A204.1 (cell line): ENCODE results near the gene FRMD3.

Source experiments
- FAIRE-seq: peaks from 2 replicates; lab custom pipeline; 2012; peaks lifted over from hg19 to GRCh38; lab: Jason Lieb, UNC

The FRMD3 gene

DNA sequence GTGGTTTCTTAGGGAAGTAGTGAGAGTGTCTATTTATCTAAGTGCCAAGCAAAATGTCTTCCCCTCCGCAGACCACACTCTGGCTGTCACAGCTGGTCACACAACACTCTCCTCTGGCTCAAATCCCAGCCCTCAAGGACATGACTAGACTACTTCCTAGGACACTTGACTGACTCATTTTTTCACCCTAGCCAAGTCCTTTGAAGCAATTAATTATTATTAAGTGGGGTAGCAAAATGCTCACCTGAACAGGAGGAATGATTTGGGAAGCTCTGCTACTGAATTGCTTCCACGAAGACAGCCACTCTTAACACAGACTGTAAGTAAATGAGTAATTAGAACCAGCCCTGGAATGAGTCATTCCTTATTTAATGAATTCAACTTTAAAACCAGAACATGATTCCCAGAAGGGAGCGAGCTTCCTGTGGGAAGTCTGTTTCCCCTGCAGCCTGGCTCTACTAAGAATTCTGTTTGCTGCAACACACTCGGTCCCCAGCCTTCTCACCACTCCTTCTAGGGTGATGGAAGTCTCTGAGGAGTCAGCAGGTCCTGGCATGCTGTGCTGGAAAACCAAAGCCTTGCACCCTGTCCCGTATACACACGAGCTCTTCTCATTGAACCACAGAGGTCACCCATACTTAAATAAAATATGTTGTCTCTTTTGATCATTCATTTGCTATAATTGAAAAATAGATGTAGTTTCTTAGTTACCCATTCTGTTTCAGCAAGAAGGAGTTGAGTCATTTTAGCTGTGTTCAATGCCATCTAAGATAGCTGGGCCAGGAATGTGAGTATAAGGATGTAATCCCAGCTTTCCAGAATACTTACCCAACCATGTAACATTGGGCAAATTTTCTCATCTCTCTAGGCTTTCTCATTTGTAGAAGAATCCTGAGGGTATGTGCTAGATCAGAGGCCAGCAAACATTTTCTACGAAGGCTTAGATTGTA lies 256.6 kb downstream of the FRMD3 start:
- FAIRE-seq = no peak

DNA sequence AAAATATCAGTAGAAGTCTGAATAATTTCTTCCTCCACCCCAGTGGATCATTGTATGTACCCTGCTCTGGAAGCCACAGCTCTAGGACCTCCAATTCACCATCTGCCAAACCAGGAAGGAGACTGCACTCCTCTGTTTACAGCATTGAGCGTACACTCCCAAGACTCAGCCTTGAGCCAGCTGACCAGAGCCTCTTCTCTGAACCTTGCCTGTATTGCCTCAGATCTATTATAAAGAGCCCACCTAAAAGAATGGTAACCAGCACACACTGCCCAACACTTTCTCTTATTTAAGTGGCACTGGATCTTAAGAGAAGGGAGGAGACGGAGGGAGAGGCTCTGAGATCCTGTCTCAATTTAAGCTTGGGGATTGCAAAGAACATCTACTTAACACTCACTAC lies 257.4 kb downstream of the FRMD3 start:
- no peak for FAIRE-seq

DNA sequence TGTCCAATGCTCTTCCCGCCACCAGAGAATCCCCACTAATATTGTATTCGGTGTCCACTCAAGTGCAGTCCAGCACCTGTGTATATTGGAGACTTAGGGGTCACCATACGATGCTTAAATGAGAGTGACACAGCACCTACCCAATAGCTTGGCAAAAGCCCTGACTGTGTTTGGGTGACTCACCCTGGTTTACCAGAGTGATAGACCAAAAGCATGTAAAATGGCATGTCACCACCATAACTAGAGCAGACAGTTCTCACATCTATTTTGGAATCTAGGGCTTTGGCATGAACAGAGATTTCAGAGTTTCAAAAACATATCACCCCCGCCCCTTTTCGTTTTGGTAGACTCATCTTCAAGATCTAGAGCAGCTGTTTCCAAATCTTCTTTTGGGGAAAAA lies 257.9 kb downstream of the FRMD3 start:
- FAIRE-seq = no peak

DNA sequence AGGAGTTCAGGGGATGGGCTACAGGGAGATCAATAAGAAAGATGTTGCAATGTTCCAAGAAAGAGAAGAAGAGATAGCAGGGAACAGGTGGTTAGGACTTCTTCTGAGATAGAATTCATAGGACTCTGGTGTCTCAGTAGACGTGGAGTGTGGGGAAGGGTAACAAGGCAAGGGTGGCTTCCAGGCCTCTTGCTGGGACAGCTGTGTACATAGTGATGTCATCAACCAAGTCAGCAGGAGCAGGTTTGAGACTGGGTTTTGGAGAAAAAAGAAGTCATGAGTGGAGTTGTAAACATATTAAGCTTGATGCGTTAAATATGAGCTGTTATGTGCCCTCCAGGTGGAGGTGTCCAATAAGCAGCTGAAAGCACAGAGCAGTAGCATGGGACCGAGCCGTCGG lies 263.4 kb downstream of the FRMD3 start:
- no peak for FAIRE-seq

DNA sequence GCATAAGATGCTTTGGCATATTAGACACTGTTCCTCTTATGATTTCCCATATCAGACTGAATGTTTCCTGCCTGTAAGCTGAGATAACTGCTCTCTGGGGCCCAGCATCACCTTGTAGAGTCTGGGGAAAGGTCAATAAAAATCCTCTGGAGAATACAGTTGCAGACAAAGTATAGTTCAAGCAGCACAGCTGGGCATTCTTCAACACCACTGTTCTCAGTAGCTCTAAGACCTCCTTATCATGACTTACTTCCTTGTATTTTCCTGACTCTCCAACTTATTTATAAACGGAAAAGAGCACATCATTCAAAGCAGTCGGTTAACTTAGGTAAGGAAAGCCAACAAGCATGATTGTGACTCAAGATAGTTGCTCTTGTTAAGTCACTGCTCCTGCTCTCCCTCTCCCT lies 266.5 kb downstream of the FRMD3 start:
- FAIRE-seq = no peak

DNA sequence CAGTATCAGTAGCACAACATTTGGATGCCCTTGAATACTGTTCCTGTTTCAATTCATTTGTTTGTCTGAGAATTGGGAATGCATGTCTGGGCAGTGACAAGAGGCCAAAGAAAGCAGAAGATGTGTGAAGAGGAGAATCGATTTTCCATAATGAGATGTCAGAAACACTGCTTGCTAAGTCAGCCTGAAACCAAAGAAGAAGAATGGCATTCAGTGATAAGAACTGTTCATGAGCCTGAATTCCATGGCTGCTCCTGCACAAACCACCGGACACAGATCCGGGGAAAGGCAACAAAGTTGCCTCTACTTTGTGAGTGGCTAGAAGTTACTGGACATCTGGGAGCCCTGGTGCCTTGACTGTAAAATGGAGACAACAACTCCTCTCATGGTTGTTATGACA lies 268.1 kb downstream of the FRMD3 start:
- no peak for FAIRE-seq

DNA sequence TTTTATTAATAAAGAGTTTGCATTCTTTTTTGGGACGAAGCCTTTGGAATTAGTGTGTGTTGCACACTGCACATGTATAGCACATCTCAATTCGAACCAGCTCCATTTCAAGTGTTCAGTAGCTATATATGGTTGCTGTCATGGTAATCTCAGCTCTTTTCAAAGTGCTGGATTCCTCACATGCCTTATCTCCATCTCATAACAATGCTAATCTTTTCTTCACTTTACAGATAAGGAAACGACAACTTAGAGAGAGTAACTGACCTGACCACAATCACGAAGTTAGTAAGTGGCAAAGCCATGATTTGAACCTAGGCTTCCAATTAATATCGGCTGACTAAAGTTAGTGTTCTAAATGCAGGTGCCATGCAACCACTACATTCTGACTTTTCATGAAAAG lies 270.5 kb downstream of the FRMD3 start:
- FAIRE-seq = no peak

DNA sequence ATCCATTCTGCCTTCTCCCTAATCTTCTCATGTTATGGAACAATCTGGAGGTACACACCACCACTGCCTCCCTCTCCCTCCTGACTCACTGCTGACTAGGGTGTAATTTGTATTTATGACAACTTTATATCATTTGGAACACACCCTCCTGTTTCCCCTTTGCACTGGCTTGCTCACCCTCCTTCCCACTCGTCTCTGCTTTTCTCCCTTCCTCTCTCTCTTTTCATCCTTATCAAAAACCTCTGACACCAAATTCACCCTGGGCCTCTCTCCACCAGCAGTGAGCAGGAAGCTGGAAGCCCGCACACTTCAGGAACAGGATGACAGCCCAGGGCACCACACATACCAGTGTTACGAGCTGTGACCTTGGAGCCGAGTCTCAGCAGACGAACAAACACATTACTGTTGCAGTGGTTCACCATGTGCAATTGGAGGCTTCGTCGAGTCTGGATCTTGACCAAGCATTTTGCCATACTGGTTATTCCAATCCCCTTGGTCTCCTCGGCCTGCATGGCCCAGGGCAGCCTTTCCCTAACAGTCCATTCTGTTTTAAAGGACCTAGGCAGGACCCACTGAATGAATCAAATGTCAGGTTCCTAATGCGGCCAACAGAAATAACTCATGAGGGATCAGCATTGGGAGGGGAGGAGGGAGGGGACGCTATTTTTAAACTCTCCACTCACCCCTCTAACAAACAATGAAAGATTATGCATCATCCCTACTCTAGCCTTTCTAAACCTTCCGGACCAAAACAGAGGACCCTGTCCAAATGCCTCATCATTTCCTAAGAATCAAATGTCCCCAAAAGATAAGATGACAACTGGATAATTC lies 271.3 kb downstream of the FRMD3 start:
- no peak for FAIRE-seq

DNA sequence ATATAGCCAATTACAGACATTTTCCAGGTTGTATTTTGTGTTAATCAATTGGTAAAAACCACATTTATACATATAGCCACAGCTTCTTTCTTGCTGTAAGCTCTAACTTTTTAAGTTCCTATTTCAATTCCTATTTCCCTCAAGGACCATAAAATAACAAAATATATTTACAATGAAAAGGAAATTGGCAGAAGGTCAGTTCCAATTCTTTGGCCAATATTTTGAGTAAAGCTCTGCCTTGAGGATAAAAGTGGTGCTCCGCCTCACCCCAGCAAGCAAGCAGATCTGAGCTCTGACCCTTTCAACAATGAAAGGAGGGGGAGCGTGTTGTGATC lies 271.9 kb downstream of the FRMD3 start:
- FAIRE-seq = no peak

DNA sequence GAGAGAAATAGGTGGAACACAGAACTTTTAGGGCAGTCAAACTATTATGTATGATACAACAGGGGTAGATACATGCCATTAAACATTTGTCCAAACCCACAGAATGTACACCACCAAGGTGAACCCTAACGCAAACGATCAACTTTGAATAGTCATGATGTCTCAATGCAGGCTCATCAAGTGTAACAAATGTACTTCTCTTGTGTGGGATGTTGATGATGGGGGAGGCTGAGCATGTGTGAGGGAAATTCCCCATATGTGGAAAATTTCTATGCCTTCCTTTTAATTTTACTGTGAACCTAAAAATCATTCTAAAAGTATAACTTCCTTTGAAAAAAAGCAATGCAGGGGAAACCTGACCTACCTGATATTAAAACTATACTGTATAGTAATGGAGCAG lies 273.9 kb downstream of the FRMD3 start:
- no peak for FAIRE-seq

DNA sequence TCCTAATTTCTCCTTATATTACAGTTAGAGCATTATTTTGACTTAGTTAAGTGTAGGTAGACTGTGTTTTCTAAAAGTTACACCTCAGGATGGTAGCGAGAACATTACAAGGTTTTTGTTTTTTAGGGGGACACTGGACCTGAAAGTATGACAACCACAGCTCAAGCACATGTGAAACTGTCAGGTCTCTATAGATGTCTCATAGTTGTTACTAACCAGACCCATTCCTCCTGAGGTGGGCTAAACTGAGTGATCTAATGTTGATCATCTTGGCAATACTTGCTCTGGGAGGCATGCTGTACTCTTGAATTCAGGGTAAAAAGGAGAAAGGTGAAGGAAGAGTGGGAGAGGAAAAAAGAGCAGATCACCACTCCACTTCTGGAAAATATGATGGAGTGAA lies 278.6 kb downstream of the FRMD3 start:
- no peak for FAIRE-seq

DNA sequence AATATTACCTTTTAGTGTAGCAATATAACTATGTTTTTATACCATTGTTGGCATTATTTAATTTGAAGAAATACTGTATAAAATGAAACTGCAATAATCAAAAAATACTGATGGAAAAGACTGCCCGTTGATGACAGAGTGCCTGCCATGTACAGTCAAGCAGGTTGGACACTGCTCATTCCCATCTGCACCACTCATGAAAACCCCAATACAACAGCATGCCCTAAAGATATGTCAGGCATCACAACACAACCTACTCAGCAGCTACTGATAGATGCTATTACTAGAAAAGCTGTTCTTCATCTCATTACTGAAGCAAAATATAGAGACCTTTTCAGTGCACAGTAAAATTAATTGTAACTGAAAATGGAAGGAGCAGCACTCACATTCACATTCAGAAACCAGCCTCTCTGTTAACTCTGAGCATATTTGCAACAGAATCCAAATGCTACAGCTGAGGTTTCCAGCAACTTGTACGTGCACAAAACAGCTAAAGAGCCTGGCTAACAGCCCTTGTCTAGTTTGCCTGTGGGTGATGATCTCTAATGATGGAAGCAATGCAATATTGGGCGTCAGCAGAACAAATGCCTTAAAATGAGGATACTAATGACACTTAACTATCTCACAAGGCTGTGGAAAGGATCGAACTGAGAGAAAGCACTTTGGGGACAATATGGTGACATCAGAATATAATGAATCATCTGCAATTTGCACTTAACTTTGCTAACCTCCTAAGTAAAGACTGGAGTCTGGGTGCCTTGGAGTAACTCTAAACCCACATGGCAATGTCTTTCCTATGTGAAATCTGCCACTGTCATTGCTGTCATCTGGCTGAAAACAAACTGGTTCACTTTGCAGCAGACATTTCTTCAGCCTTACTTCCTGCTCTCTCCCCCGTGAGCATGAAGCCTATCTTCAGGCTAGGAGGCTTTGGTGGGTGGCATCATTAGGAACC lies 280.0 kb downstream of the FRMD3 start:
- no peak for FAIRE-seq

DNA sequence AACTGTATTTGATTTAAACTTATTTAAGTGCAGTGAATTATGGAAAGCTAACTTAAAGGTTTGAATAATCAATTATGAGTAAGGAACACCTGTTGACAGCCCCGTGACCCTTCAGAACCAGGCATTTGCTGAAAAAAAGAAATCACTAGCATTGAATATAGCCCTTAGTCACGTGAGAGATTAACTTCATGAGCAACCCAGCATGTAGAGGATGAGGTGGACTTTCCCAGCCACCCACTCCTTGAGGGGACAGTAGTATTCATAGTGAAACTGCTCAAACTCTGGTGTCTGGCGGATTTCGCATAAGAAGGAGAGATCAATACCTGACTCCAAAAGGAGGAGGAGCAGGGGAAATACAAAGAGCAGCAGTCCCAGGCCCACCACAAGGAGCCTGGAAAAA lies 290.5 kb downstream of the FRMD3 start:
- FAIRE-seq = no peak

DNA sequence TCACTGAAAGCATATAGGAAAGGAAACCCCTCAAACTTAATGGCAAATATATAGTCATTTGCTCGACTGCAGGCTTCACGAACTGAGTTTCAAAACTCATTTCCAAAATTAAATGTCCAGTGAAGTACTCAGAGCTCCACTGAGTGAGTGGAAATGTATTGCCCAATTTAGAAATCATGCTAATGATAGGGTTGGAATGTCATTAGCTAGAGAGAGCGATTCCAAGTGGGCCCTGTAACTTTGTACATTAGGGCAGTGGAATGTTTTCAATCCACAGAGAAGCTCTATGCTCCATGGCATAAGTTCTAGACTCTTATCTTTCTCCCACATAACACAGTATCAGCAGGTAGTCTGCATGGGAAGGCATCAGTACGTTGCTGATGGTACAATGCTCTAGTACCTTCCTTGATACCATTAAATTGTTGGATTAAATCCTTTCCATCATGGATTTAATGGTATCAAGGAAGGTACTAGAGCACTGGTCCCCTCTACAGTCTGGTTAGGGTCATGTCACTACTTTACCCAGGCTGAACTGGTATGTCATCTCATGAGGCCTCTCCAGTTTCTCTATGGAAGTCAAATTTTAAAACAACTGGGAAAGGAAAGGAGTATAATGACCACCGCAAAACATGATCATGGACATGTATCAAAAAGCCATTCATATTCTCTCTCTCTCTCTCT lies 292.1 kb downstream of the FRMD3 start:
- no peak for FAIRE-seq

DNA sequence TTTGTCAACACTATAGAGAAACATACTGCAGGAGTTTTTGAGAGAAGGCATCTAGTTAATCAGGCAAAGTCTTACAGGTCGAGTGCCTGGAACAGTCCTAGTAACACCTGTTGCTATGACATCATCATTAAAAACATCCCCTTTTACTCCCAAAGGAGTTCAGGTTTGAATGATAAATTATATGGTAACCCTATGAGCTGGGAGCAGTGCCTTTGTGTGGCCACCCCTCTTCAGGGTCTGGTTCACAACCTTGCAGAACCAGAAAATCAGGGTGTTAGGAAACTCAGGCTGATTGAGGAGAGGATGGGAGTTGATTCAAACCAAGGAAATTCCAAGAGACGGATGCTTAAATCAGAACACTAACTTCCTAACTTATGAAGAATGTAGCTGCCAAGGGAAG lies 296.1 kb downstream of the FRMD3 start:
- no peak for FAIRE-seq

DNA sequence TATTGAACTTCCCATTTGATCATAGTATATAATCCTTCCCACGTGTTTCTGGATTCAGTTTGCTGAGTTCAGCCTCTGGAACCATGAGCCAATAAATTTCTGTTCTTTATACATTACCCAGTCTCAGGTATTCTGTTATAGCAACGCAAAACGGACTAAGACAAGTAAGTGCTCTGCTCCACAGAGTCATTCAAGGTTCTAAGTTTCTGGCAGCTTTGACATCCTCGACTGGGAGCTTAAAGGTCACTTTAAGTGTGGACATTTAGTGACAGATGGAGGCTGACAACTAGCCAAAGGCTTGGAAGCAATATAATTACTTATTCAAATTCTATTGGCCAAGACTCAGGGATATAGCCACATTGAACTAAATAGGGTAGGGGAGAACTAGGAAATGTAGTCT lies 297.5 kb downstream of the FRMD3 start:
- FAIRE-seq = no peak

DNA sequence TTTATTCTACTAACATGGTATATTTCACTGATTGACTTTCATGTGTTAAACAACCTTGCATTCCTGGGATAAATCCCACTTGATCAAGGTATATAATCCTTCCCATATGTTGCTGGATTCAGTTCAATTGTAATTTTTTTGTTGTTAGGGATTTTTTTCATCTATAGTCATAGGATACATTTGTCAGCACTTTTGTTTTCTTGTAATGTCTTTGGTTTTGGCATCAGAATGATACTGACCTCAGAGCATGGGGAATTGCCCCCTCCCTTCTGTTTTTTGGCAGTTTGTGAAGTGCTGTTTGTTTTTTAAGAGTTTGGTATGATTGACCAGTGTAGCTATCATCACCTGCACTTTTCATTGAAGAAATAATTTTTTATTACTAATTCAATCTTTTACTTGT lies 298.5 kb downstream of the FRMD3 start:
- no peak for FAIRE-seq

DNA sequence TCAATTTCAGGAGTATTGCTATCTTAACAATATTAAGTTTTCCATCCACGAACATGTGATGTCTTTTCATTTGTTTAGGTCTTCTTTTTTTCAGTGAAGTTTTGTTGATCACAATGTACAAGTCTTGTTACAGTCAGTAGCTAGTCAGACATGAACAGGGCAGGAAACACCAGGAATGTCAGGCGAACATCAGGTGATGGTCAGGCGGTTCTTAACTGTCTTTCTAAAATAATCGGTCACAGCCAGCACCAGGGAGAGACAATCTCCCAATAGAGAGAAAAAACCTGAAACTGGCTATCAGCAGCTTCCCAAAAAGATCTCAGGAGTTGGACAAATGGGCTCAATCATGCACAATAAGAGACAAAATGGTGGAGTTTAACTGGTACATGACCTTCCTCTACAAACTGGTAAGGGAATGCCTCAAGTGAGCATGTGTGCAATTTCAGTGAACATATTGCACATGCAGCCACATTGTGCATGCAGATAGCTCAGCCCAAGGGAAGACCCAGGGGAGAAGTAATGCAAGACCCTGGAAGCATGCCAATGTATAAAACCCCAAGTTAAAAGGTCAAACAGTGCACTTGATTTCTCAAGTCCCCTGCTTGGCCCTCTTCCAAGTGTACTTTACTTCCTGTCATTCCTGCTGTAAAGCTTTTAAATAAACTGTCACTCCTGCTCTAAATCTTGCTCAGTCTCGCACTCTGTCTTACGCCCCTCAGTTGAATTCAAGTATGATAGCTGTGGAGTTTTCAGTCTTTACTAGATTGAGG lies 299.1 kb downstream of the FRMD3 start:
- no peak for FAIRE-seq

DNA sequence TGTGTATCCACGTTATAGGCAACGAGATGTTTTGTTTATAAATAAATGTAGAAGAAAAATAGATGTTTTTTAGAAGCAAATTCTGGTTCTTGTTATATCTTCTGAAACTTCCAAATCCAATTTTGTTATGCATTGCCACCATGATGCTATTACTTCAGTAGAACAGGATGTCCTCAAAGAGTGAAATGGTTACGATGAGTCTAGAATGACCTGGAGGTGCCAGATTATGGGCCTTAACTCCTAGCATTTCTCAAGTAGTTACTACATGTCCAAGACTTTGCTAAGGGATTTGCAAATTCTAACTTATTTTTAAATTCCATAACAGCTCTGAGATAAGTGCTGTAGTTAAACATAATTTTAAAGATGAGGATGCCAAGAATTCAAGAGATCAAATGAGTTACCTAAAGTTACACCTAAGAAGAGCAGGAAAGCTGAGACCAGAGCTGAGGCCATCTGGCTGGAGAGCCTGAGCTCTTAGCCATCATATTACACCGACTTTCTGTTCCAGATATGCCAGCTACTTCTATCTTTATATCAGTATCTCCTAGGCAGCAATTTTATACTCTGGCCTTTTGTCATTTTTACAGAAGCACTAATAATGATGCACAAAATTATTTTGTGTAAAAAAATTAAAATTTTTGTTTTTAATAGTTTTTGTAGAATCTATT lies 302.0 kb downstream of the FRMD3 start:
- no peak for FAIRE-seq

DNA sequence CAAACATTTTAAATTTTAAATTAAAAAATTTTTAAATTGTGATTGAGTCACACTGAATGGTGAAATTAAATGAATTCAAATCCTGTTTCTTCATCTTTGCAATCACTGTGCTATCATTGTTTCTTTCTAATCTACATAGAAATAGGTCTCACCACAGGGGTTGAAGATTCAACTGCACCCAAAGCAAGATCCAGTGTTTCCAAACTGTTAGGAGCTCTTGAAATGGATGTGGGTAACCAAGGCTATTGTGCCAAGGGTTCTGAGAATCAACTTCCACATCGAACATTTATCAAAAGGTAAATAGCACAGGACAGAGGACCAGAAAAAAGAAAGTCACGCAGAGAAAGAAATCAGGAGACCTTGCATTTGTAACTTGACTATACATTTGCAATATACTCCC lies 302.7 kb downstream of the FRMD3 start:
- FAIRE-seq = no peak

DNA sequence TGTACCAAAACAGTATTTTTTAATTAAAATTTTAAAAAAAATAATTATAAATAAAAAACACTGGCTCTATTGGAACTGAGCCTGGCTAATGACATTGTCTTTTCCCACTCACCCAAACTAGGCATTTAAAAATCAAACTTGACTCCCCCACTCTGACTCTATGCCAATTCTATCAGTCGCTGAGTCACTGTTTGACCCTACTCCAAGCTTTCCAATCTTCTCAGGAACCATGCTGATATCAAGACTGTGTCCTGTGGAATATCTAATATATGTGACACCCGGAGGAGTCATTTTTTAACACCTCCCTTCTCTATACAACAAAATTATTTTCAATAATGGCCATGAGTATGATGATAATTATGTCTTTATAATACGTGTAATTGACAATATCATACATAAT lies 303.7 kb downstream of the FRMD3 start:
- FAIRE-seq = no peak
